ENCODE results near the gene RAPGEF3. TPM values are rescaled to one million over a fixed set of nuclear protein-coding genes. Genes with fewer than 3 reads are reported as not detected.

RAPGEF3 gene
- total and polyA plus RNA-seq, 2 of the 8 experiments (the other 6 are each of a cell fraction or from before 2014, with no cell fraction given), result 5.0 to 9.4 TPM

GRCh38 chr12:47787596-47788319 lies 29.1 kb upstream of the RAPGEF3 start (continued):
- no peak for TF ChIP-seq CHD7 (IDR thresholded peaks at IDR 0.05; ENCODE audit: insufficient replicate concordance, low read length)
- no peak for TF ChIP-seq SIN3A (conservative IDR thresholded peaks at IDR 0.05 in 1 of 2, IDR thresholded peaks at IDR 0.05 in 1 of 2; ENCODE audit: low read depth in 1 of 2, low read length in 2 of 2)
- no peak for TF ChIP-seq JUND (IDR thresholded peaks at IDR 0.05; ENCODE audit: low read length)
- no peak for TF ChIP-seq RNF2 (IDR thresholded peaks at IDR 0.05; ENCODE audit: borderline replicate concordance, low read depth, low read length, missing control alignments, poor library complexity, severe bottlenecking)
- no peak for TF ChIP-seq SP2 (IDR thresholded peaks at IDR 0.05; ENCODE audit: low read length)
- no peak for TF ChIP-seq NRF1 (IDR thresholded peaks at IDR 0.05; ENCODE audit: low read depth, low read length)
- TF ChIP-seq TAF7 (optimal IDR thresholded peaks at IDR 0.05; ENCODE audit: borderline replicate concordance, low read depth, low read length), result no peak
- TF ChIP-seq SP1 (IDR thresholded peaks at IDR 0.05; ENCODE audit: low read depth, low read length), result no peak
- TF ChIP-seq POU5F1 (IDR thresholded peaks at IDR 0.05; ENCODE audit: low read depth, low read length), result no peak
- TF ChIP-seq MAFK (IDR thresholded peaks at IDR 0.05; ENCODE audit: low read depth, low read length), result no peak
- no peak for TF ChIP-seq BACH1 (IDR thresholded peaks at IDR 0.05; ENCODE audit: low read length)

All from H1 (cell line).